Measurements from ENCODE around the gene MGST3. TPM values are rescaled to one million over a fixed set of nuclear protein-coding genes. Genes with fewer than 3 reads are reported as not detected.
A peak's percentile ranks its signal among the peaks of the same experiment; 100 is the strongest.
"Not testable (repeated sequence)": the region's sequence is repeated elsewhere in the genome, so short reads cannot be mapped to it uniquely, and the experiment has no call there.

MGST3 gene
- total and polyA plus RNA-seq, 4 donors, result 199 to 277 (median 217) TPM

- DNase-seq, result no peak
- Histone ChIP-seq H3K4me1 (ENCODE audit: control insufficient read depth in 1 of 2, insufficient read depth in 2 of 2, low read length in 2 of 2) (peaks cover 0 to 5% of the 10 kb centered on the region in 2 donors), H3K4me3 (ENCODE audit: low read length in 2 of 2) (peak overlapping the region; percentile 47 to 86), H3K27ac (ENCODE audit: low read depth in 1 of 2, low read length in 2 of 2) (peak overlapping the region; percentile 18 to 79), H3K9me3 (ENCODE audit: control insufficient read depth, low read length) (no peaks in the 10 kb centered on the region), H3K27me3 (ENCODE audit: control insufficient read depth in 1 of 2, insufficient read depth in 2 of 2, low read length in 1 of 2) (no peaks in the 10 kb centered on the region), H3K36me3 (ENCODE audit: control insufficient read depth in 1 of 2, insufficient read depth in 2 of 2, low read length in 1 of 2) (no peaks in the 10 kb centered on the region)
- no peak for ATAC-seq (ENCODE audit: low FRiP score)
- intact Hi-C loops (cut with DNase I), result loop anchor here in 1 of 2 donors (5.0 to 10.0 kb wide), 3 partner anchors 34 to 454 kb away; partner anchors contain the start of genes MGST3 and TMCO1
- WGBS, 2 donors, result 7 to 13% methylated on average over 3 of the region's 3 CpGs
Measured at GRCh38 chr1:165598676-165599059, 32.4 kb upstream of the MGST3 start.

GRCh38 chr1:165600793-165601192, 30.2 kb upstream of the MGST3 start:
- H3K36me3 ChIP-seq (ENCODE audit: control insufficient read depth in 1 of 2, insufficient read depth in 2 of 2, low read length in 1 of 2), result no peaks in the 10 kb centered on the region
- no peak overlapping the region for H3K27ac ChIP-seq (ENCODE audit: low read depth in 1 of 2, low read length in 2 of 2)
- intact Hi-C loops (cut with DNase I), result loop anchor here (2.0 to 10.0 kb wide), 3 partner anchors 94 to 314 kb away; partner anchors contain the start of gene ALDH9A1 (in 2 of the 2)
- H3K4me3 ChIP-seq (ENCODE audit: low read length in 2 of 2), result no peak overlapping the region
- WGBS, 2 donors, result 68% methylated on average over 4 of the region's 4 CpGs
- H3K4me1 ChIP-seq (ENCODE audit: control insufficient read depth in 1 of 2, insufficient read depth in 2 of 2, low read length in 2 of 2), result peaks cover 0 to 5% of the 10 kb centered on the region in 2 donors
- no peaks in the 10 kb centered on the region for H3K9me3 ChIP-seq (ENCODE audit: control insufficient read depth, low read length)
- DNase-seq (no peak), ATAC-seq (ENCODE audit: low FRiP score) (no peak)
- H3K27me3 ChIP-seq (ENCODE audit: control insufficient read depth in 1 of 2, insufficient read depth in 2 of 2, low read length in 1 of 2), result no peaks in the 10 kb centered on the region

- Histone ChIP-seq H3K27me3 (ENCODE audit: control insufficient read depth in 1 of 2, insufficient read depth in 2 of 2, low read length in 1 of 2) (no peaks in the 10 kb centered on the region), H3K4me1 (ENCODE audit: control insufficient read depth in 1 of 2, insufficient read depth in 2 of 2, low read length in 2 of 2) (no peaks in the 10 kb centered on the region), H3K27ac (ENCODE audit: low read depth in 1 of 2, low read length in 2 of 2) (no peak overlapping the region), H3K4me3 (ENCODE audit: low read length in 2 of 2) (no peak overlapping the region), H3K36me3 (ENCODE audit: control insufficient read depth in 1 of 2, insufficient read depth in 2 of 2, low read length in 1 of 2) (no peaks in the 10 kb centered on the region), H3K9me3 (ENCODE audit: control insufficient read depth, low read length) (no peaks in the 10 kb centered on the region)
- no peak for ATAC-seq (ENCODE audit: low FRiP score)
- DNase-seq, result no peak
- WGBS, 2 donors, result 52 to 78% methylated on average over 2 of the region's 2 CpGs
- intact Hi-C loops (cut with DNase I), result loop anchor here (5.0 to 10.0 kb wide), 2 partner anchors 91 to 93 kb away; partner anchors contain the start of gene ALDH9A1 (in 2 of the 2)
Measured at GRCh38 chr1:165603810-165604209, 27.2 kb upstream of the MGST3 start.

GRCh38 chr1:165605246-165605645, 25.8 kb upstream of the MGST3 start:
- intact Hi-C loops (cut with DNase I), result loop anchor here in 1 of 2 donors (10.0 kb wide), 1 partner anchor 90 kb away; the partner anchor contains the start of gene ALDH9A1
- DNase-seq, result no peak
- 82 to 92% methylated on average over 4 of the region's 4 CpGs for WGBS, 2 donors

GRCh38 chr1:165606676-165607075, 24.4 kb upstream of the MGST3 start:
- intact Hi-C loops (cut with DNase I), result loop anchor here in 1 of 2 donors (10.0 kb wide), 1 partner anchor 88 kb away; the partner anchor contains the start of gene ALDH9A1
- H3K36me3 ChIP-seq (ENCODE audit: control insufficient read depth in 1 of 2, insufficient read depth in 2 of 2, low read length in 1 of 2); ATAC-seq (ENCODE audit: low FRiP score): not testable (repeated sequence)

More at GRCh38 chr1:165605246-165605645, 25.8 kb upstream of the MGST3 start:
- Histone ChIP-seq H3K27me3 (ENCODE audit: control insufficient read depth in 1 of 2, insufficient read depth in 2 of 2, low read length in 1 of 2) (no peaks in the 10 kb centered on the region), H3K4me1 (ENCODE audit: control insufficient read depth in 1 of 2, insufficient read depth in 2 of 2, low read length in 2 of 2) (no peaks in the 10 kb centered on the region), H3K4me3 (ENCODE audit: low read length in 2 of 2) (no peak overlapping the region), H3K27ac (ENCODE audit: low read depth in 1 of 2, low read length in 2 of 2) (no peak overlapping the region), H3K36me3 (ENCODE audit: control insufficient read depth in 1 of 2, insufficient read depth in 2 of 2, low read length in 1 of 2) (no peaks in the 10 kb centered on the region), H3K9me3 (ENCODE audit: control insufficient read depth, low read length) (no peaks in the 10 kb centered on the region)
- no peak for ATAC-seq (ENCODE audit: low FRiP score)

GRCh38 chr1:165610866-165611265, 20.2 kb upstream of the MGST3 start:
- intact Hi-C loops (cut with DNase I), result no loop called here
- no peak overlapping the region for H3K4me3 ChIP-seq (ENCODE audit: low read length in 2 of 2)
- H3K4me1 ChIP-seq (ENCODE audit: control insufficient read depth in 1 of 2, insufficient read depth in 2 of 2, low read length in 2 of 2), result no peaks in the 10 kb centered on the region
- DNase-seq (no peak), ATAC-seq (ENCODE audit: low FRiP score) (no peak)
- H3K36me3 ChIP-seq (ENCODE audit: control insufficient read depth in 1 of 2, insufficient read depth in 2 of 2, low read length in 1 of 2), result no peaks in the 10 kb centered on the region
- no peak overlapping the region for H3K27ac ChIP-seq (ENCODE audit: low read depth in 1 of 2, low read length in 2 of 2)
- WGBS, 2 donors, result 38 to 39% methylated on average over 1 of the region's 1 CpG
- H3K9me3 ChIP-seq (ENCODE audit: control insufficient read depth, low read length), result peaks cover 1% of the 10 kb centered on the region
- H3K27me3 ChIP-seq (ENCODE audit: control insufficient read depth in 1 of 2, insufficient read depth in 2 of 2, low read length in 1 of 2), result no peaks in the 10 kb centered on the region

More at GRCh38 chr1:165606676-165607075, 24.4 kb upstream of the MGST3 start:
- H3K4me1 ChIP-seq (ENCODE audit: control insufficient read depth in 1 of 2, insufficient read depth in 2 of 2, low read length in 2 of 2); H3K27me3 ChIP-seq (ENCODE audit: control insufficient read depth in 1 of 2, insufficient read depth in 2 of 2, low read length in 1 of 2); H3K27ac ChIP-seq (ENCODE audit: low read depth in 1 of 2, low read length in 2 of 2); H3K4me3 ChIP-seq (ENCODE audit: low read length in 2 of 2); DNase-seq; H3K9me3 ChIP-seq (ENCODE audit: control insufficient read depth, low read length): not testable (repeated sequence)
- WGBS, 2 donors, result 87 to 88% methylated on average over 11 to 12 of the region's 12 CpGs

GRCh38 chr1:165612062-165612461, 19.0 kb upstream of the MGST3 start:
- ATAC-seq (ENCODE audit: low FRiP score), result no peak
- H3K4me1 ChIP-seq (ENCODE audit: control insufficient read depth in 1 of 2, insufficient read depth in 2 of 2, low read length in 2 of 2), result no peaks in the 10 kb centered on the region
- H3K4me3 ChIP-seq (ENCODE audit: low read length in 2 of 2), result no peak overlapping the region
- no peaks in the 10 kb centered on the region for H3K27me3 ChIP-seq (ENCODE audit: control insufficient read depth in 1 of 2, insufficient read depth in 2 of 2, low read length in 1 of 2)
- no peak for DNase-seq
- no peak overlapping the region for H3K27ac ChIP-seq (ENCODE audit: low read depth in 1 of 2, low read length in 2 of 2)
- peaks cover 1% of the 10 kb centered on the region for H3K9me3 ChIP-seq (ENCODE audit: control insufficient read depth, low read length)
- intact Hi-C loops (cut with DNase I), result no loop called here
- whole genome bisulfite sequencing, 2 donors, result 89 to 90% methylated on average over 3 of the region's 3 CpGs
- no peaks in the 10 kb centered on the region for H3K36me3 ChIP-seq (ENCODE audit: control insufficient read depth in 1 of 2, insufficient read depth in 2 of 2, low read length in 1 of 2)

- Histone ChIP-seq H3K4me1 (ENCODE audit: control insufficient read depth in 1 of 2, insufficient read depth in 2 of 2, low read length in 2 of 2) (no peaks in the 10 kb centered on the region), H3K36me3 (ENCODE audit: control insufficient read depth in 1 of 2, insufficient read depth in 2 of 2, low read length in 1 of 2) (no peaks in the 10 kb centered on the region), H3K9me3 (ENCODE audit: control insufficient read depth, low read length) (peaks cover 1% of the 10 kb centered on the region), H3K27me3 (ENCODE audit: control insufficient read depth in 1 of 2, insufficient read depth in 2 of 2, low read length in 1 of 2) (no peaks in the 10 kb centered on the region), H3K27ac (ENCODE audit: low read depth in 1 of 2, low read length in 2 of 2) (no peak overlapping the region), H3K4me3 (ENCODE audit: low read length in 2 of 2) (no peak overlapping the region)
- ATAC-seq (ENCODE audit: low FRiP score) (no peak), DNase-seq (no peak)
- 52 to 66% methylated on average over 1 of the region's 1 CpG for WGBS, 2 donors
- intact Hi-C loops (cut with DNase I), result no loop called here
Measured at GRCh38 chr1:165616054-165616612, 14.9 kb upstream of the MGST3 start.

GRCh38 chr1:165616987-165617546, 14.0 kb upstream of the MGST3 start:
- H3K4me3 ChIP-seq (ENCODE audit: low read length in 2 of 2), result no peak overlapping the region
- no peaks in the 10 kb centered on the region for H3K4me1 ChIP-seq (ENCODE audit: control insufficient read depth in 1 of 2, insufficient read depth in 2 of 2, low read length in 2 of 2)
- intact Hi-C loops (cut with DNase I), result no loop called here
- no peak overlapping the region for H3K27ac ChIP-seq (ENCODE audit: low read depth in 1 of 2, low read length in 2 of 2)
- H3K9me3 ChIP-seq (ENCODE audit: control insufficient read depth, low read length), result peaks cover 1% of the 10 kb centered on the region
- ATAC-seq (ENCODE audit: low FRiP score), result no peak
- DNase-seq, result no peak
- no peaks in the 10 kb centered on the region for H3K27me3 ChIP-seq (ENCODE audit: control insufficient read depth in 1 of 2, insufficient read depth in 2 of 2, low read length in 1 of 2)
- WGBS, 2 donors, result 89% methylated on average over 8 of the region's 8 CpGs
- no peaks in the 10 kb centered on the region for H3K36me3 ChIP-seq (ENCODE audit: control insufficient read depth in 1 of 2, insufficient read depth in 2 of 2, low read length in 1 of 2)

Measured in aorta (tissue), 5 donors.